ENCODE data around the gene USP51. TPM values are rescaled to one million over a fixed set of nuclear protein-coding genes. Genes with fewer than 3 reads are reported as not detected.
"Not testable (repeated sequence)": the region's sequence is repeated elsewhere in the genome, so short reads cannot be mapped to it uniquely, and the experiment has no call there.

Gene USP51
- total RNA-seq, 1 donor from 2014 or later: 2.6 TPM

- Mint-ChIP-seq H3K4me1 (ENCODE audit: low read depth) (peaks cover 11% of the 10 kb centered on the region), H3K36me3 (ENCODE audit: low read depth) (no peaks in the 10 kb centered on the region), H3K27me3 (ENCODE audit: low read depth) (no peaks in the 10 kb centered on the region), H3K9me3 (no peaks in the 10 kb centered on the region), H3K27ac (peak overlapping the region; percentile 86), H3K4me3 (ENCODE audit: low read depth) (peak overlapping the region; percentile 89)
- no peak for DNase-seq (ENCODE audit: low spot score)
- intact Hi-C loops (cut with micrococcal nuclease): no loop called here
Measured at GRCh38 chrX:55452833-55453124, 36.9 kb downstream of the USP51 start.

GRCh38 chrX:55451990-55452832 lies 37.4 kb downstream of the USP51 start, which contains the start of gene MAGEH1:
TSS of gene MAGEH1 (plus strand) at chrX:55452127. CDS start at chrX:55452375, 248 bp downstream.
- peak within 1 kb of the TSS; percentile 86 for H3K27ac Mint-ChIP-seq
- H3K4me3 Mint-ChIP-seq (ENCODE audit: low read depth): peak within 1 kb of the TSS; percentile 89
- no peaks in the 10 kb centered on the region for H3K36me3 Mint-ChIP-seq (ENCODE audit: low read depth)
- H3K9me3 Mint-ChIP-seq: no peaks in the 10 kb centered on the region
- peak; percentile 72 for DNase-seq (ENCODE audit: low spot score)
- no peaks in the 10 kb centered on the region for H3K27me3 Mint-ChIP-seq (ENCODE audit: low read depth)
- intact Hi-C loops (cut with micrococcal nuclease): no loop called here
- peaks cover 11% of the 10 kb centered on the region for H3K4me1 Mint-ChIP-seq (ENCODE audit: low read depth)

GRCh38 chrX:55451626-55451989 lies 38.0 kb downstream of the USP51 start:
- intact Hi-C loops (cut with micrococcal nuclease): no loop called here

GRCh38 chrX:55451141-55451540 lies 38.5 kb downstream of the USP51 start:
- Mint-ChIP-seq H3K4me3 (ENCODE audit: low read depth) (peak overlapping the region; percentile 89), H3K9me3 (no peaks in the 10 kb centered on the region), H3K27me3 (ENCODE audit: low read depth) (peaks cover 5% of the 10 kb centered on the region), H3K4me1 (ENCODE audit: low read depth) (peaks cover 11% of the 10 kb centered on the region), H3K36me3 (ENCODE audit: low read depth) (no peaks in the 10 kb centered on the region), H3K27ac (peak overlapping the region; percentile 86)
- intact Hi-C loops (cut with micrococcal nuclease): no loop called here
- DNase-seq (ENCODE audit: low spot score): no peak

More at GRCh38 chrX:55451626-55451989, 38.0 kb downstream of the USP51 start:
- H3K27ac Mint-ChIP-seq: peak overlapping the region; percentile 86
- H3K4me1 Mint-ChIP-seq (ENCODE audit: low read depth): peaks cover 11% of the 10 kb centered on the region
- H3K9me3 Mint-ChIP-seq: no peaks in the 10 kb centered on the region
- no peaks in the 10 kb centered on the region for H3K27me3 Mint-ChIP-seq (ENCODE audit: low read depth)
- no peak for DNase-seq (ENCODE audit: low spot score)
- H3K36me3 Mint-ChIP-seq (ENCODE audit: low read depth): no peaks in the 10 kb centered on the region
- H3K4me3 Mint-ChIP-seq (ENCODE audit: low read depth): peak overlapping the region; percentile 89

- Mint-ChIP-seq H3K27me3 (ENCODE audit: low read depth) (peaks cover 9% of the 10 kb centered on the region), H3K27ac (no peak overlapping the region), H3K4me1 (ENCODE audit: low read depth) (peaks cover 11% of the 10 kb centered on the region), H3K9me3 (no peaks in the 10 kb centered on the region), H3K4me3 (ENCODE audit: low read depth) (no peak overlapping the region), H3K36me3 (ENCODE audit: low read depth) (no peaks in the 10 kb centered on the region)
- intact Hi-C loops (cut with micrococcal nuclease): no loop called here
- no peak for DNase-seq (ENCODE audit: low spot score)
Measured at GRCh38 chrX:55450259-55450658, 39.4 kb downstream of the USP51 start.

- H3K4me1 Mint-ChIP-seq (ENCODE audit: low read depth); H3K36me3 Mint-ChIP-seq (ENCODE audit: low read depth); DNase-seq (ENCODE audit: low spot score); intact Hi-C loops (cut with micrococcal nuclease); H3K9me3 Mint-ChIP-seq; H3K4me3 Mint-ChIP-seq (ENCODE audit: low read depth); H3K27ac Mint-ChIP-seq: not testable (repeated sequence)
- peaks cover 11% of the 10 kb centered on the region for H3K27me3 Mint-ChIP-seq (ENCODE audit: low read depth)
Measured at GRCh38 chrX:55443468-55443867, 46.2 kb downstream of the USP51 start.

Other genes with a start within 250 kb of the USP51 start
- not detected in 2 replicates for gene PAGE3, start 224.9 kb downstream of the USP51 start, total RNA-seq
- gene MAGEH1, start 37.7 kb downstream of the USP51 start, total RNA-seq: 21.6 and 23.2 TPM in 2 replicates
- not detected in 2 replicates for gene FOXR2, start 133.6 kb upstream of the USP51 start, total RNA-seq
- gene RRAGB, start 227.9 kb upstream of the USP51 start, total RNA-seq: 5.2 and 6.4 TPM in 2 replicates

All from activated T-helper 2 cell treated with anti-CD3 and anti-CD28 coated beads, Interferon-gamma antibody, Interleukin-2, Interleukin-4, amounts not matched to agents 10 μg/mL and 5 μg/mL and 100 μg/mL, durations not matched to agents 14 hours and 24 hours and 36 hours (primary cell).